Kidney (tissue), 14 donors: ENCODE results near the gene TAX1BP3. TPM values are rescaled to one million over a fixed set of nuclear protein-coding genes. Genes with fewer than 3 reads are reported as not detected.

Experiments used
- DNase-seq, 5 donors: peaks; one replicate each; pipeline ENCODE4 v3.0.0-alpha.2; 2013 to 2020
- FAIRE-seq: peaks from 2 replicates; lab custom pipeline; 2012; peaks lifted over from hg19 to GRCh38; lab: Jason Lieb, UNC
- H3K27ac ChIP-seq, 2 donors: one replicate each; pipeline ENCODE4 v1.7.0; 2013; ENCODE audit warnings: low read depth in 2 of 2, low read length in 2 of 2, inconsistent platforms in 1 of 2
- H3K27me3 ChIP-seq: one replicate; pipeline ENCODE4 v1.7.1; 2013; ENCODE audit warnings: low read length, inconsistent platforms; ENCODE audit not compliant: control insufficient read depth, insufficient read depth
- H3K36me3 ChIP-seq, 3 donors: one replicate each; pipeline versions ENCODE4 v1.7.0 to v1.7.1; 2013; ENCODE audit warnings: low read length in 3 of 3, control low read depth in 1 of 3, inconsistent platforms in 1 of 3; ENCODE audit not compliant: insufficient read depth in 3 of 3, control insufficient read depth in 2 of 3
- H3K4me1 ChIP-seq, 3 donors: one replicate each; pipeline versions ENCODE4 v1.7.0 to v1.7.1; 2013; ENCODE audit warnings: low read length in 3 of 3, inconsistent platforms in 1 of 3, low read depth in 1 of 3; ENCODE audit not compliant: control insufficient read depth in 2 of 3, insufficient read depth in 2 of 3
- H3K4me3 ChIP-seq, 3 donors: one replicate each; pipeline versions ENCODE4 v1.7.0 to v1.8.1; 2013; ENCODE audit warnings: low read length in 3 of 3, control low read depth in 1 of 3, inconsistent platforms in 1 of 3
- H3K9ac ChIP-seq, 3 donors: one replicate each; pipeline versions ENCODE4 v1.7.0 to v1.7.1; 2013; ENCODE audit warnings: low read length in 3 of 3, control low read depth in 1 of 3, inconsistent platforms in 1 of 3
- H3K9me3 ChIP-seq, 3 donors: one replicate each; pipeline versions ENCODE4 v1.7.0 to v1.7.1; 2013; ENCODE audit warnings: low read length in 3 of 3, control low read depth in 1 of 3, inconsistent platforms in 1 of 3; ENCODE audit not compliant: control insufficient read depth in 2 of 3, insufficient read depth in 1 of 3
- CTCF ChIP-seq: IDR thresholded peaks from 3 replicates; pipeline ENCODE4 v1.5.1; 2012; ENCODE audit warnings: mild to moderate bottlenecking, moderate library complexity, borderline replicate concordance; ENCODE audit not compliant: insufficient read depth; ENCODE audit errors: extremely low read depth
- intact Hi-C: fragments of 100-400 bp; cut with DNase I; formaldehyde crosslinking; loops from one replicate; pipeline ENCODE4 v1.11.1; 2022
- polyA plus RNA-seq: library from polyadenylated mRNA; stranded (reverse); fragments of 350-450 nt; fragmentation: Illumina TruSeq; extraction: RNeasy Lipid Tissue Mini Kit (QIAGEN cat#74804); gene quantifications from one replicate; pipeline ENCODE4 v1.2.3, GENCODE V29; 2014; ENCODE audit warnings: low read depth, low replicate concordance; ENCODE audit not compliant: insufficient read depth
- total RNA-seq: library from RNA; stranded (reverse); fragmentation: NEBNext Ultra II Directional; extraction: Animal tissue kit (Norgen Biotek cat#: 25700); gene quantifications from one replicate; pipeline ENCODE4 v1.2.1, GENCODE V29; 2021
- donor health status: control.
- donor health status: control.
- donor health status: control.
- donor health status: control.
- donor health status: control.
- donor health status: DM: yes; HTN: yes; CAD: no.
- donor health status: Normal renal cell carcinoma (clear cell type).

The TAX1BP3 gene
- total and polyA plus RNA-seq, 2 donors from 2014 or later = 128 to 158 TPM

GRCh38 chr17:3647769-3648555 is 20.4 kb downstream of the TAX1BP3 start:
- FAIRE-seq = no peak

GRCh38 chr17:3647251-3647650 is 21.1 kb downstream of the TAX1BP3 start:
- H3K9me3 ChIP-seq = no peaks in the 10 kb centered on the region
- no peak for FAIRE-seq
- H3K36me3 ChIP-seq = peaks cover 0 to 20% (median 4%) of the 10 kb centered on the region in 3 donors
- H3K4me3 ChIP-seq = no peak overlapping the region
- DNase-seq = no peak
- peaks cover 0 to 6% (median 5%) of the 10 kb centered on the region in 3 donors for H3K4me1 ChIP-seq
- intact Hi-C loops = no loop called here
- H3K27me3 ChIP-seq = no peaks in the 10 kb centered on the region
- no peak overlapping the region for H3K27ac ChIP-seq
- TF ChIP-seq CTCF = no peak
- peak overlapping the region in 1 of 3 donors; percentile 26 for H3K9ac ChIP-seq

More at GRCh38 chr17:3647769-3648555, 20.4 kb downstream of the TAX1BP3 start:
- Histone ChIP-seq H3K4me1 (peaks cover 0 to 6% (median 5%) of the 10 kb centered on the region in 3 donors), H3K9me3 (no peaks in the 10 kb centered on the region), H3K27me3 (no peaks in the 10 kb centered on the region), H3K4me3 (no peak overlapping the region), H3K9ac (no peak overlapping the region), H3K27ac (no peak overlapping the region), H3K36me3 (peaks cover 0 to 20% (median 4%) of the 10 kb centered on the region in 3 donors)
- intact Hi-C loops = no loop called here
- peak; percentile 49 for TF ChIP-seq CTCF
- DNase-seq = peak in 4 of 5 donors; percentile 71 to 79 (median 74)

DNA sequence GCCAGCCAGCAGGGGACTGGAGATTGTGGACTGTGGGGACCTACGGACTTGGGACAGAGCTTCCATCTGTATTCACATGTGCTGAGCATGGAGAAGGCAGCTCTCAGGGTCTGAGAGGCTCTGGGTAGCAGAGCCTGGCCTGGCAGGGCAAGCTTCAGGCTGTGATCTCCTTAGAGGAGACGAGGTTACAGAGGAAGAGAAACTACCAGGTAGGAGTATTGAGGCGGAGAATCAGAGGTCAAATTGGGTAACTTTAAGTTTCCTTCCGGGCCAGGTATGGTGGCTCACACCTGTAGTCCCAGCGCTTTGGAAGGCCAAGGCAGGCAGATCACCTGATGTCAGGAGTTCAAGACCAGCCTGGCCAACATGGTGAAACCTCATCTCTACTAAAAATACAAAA is 23.1 kb downstream of the TAX1BP3 start:
- Histone ChIP-seq H3K4me3 (no peak overlapping the region), H3K27me3 (no peaks in the 10 kb centered on the region), H3K4me1 (peaks cover 0 to 12% (median 6%) of the 10 kb centered on the region in 3 donors), H3K9ac (no peak overlapping the region), H3K9me3 (no peaks in the 10 kb centered on the region), H3K36me3 (peaks cover 0 to 20% (median 6%) of the 10 kb centered on the region in 3 donors), H3K27ac (peak overlapping the region in 1 of 2 donors; percentile 36)
- DNase-seq = no peak
- intact Hi-C loops = no loop called here
- no peak for TF ChIP-seq CTCF
- no peak for FAIRE-seq
